Measurements from ENCODE around the gene MLIP.

MLIP gene

DNA sequence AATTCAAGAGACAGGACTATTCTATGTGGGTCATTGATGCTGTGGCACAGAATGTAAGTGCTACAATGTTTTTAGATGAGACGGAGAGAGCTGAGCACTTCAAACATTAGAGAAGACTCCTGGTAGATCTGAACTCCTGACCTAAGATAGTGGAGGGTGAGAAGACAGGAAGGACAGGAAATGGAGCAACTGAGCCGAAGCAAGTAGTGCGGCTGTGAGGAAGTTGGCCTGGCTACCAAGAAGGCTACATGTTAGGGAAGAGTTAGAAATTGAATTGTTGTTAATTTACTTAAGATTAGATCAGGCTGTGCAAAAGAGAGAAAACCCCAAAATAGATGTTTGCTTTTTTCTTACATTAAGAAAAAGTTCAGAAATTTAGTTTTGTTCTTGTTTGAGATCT is 14.4 kb upstream of the MLIP start:
- no peak for DNase-seq (ENCODE audit: low read depth in 2 of 2, low spot score in 1 of 2)

DNA sequence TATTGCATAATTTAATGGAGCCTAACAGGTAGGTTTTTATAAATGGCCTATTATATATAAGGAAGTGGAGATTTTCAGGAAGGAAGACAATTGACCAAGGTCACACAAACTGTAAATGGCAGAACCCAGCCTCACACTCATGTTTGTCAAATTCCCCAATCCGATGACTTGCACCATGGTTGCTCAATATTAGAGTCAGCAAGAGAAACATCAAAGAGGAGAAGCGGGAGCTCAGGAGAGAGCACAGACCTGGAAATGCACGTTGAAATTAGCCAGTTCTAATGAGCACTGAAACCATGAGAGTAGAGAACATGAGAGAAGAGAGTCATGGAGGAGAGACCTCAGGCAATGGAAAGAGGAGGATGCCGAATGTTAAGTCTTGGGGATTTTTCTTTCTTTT is 13.5 kb upstream of the MLIP start:
- DNase-seq (ENCODE audit: low read depth in 2 of 2, low spot score in 1 of 2): no peak

DNA sequence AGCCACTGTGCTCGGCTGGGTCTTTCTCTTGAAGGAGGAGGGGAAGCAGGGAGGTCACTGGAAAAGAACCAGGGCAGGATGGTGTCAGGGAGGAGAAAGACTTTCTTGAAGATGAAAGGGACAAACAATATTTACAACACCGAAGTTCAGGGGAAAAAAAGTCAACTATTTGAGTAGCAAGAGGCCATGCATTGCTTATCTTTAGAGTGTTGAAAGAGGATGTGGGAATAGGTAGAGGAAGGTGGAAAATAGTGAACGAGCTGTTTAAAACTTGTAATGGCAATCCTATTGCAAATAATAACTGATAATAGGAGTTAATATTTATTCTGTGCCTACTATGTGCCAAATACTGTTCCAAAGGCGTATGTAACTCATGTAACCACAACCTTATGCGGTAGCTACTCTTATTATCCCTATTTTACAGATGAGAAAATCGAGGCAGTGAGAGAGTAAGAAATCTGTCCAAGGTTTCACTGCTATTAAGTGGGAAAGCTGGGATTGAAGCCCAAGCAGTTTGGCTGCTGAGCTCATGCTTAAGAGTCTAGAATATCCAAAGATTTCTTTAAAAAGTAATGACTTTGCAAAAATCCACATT is 12.7 kb upstream of the MLIP start:
- no peak for DNase-seq (ENCODE audit: low read depth in 2 of 2, low spot score in 1 of 2)

DNA sequence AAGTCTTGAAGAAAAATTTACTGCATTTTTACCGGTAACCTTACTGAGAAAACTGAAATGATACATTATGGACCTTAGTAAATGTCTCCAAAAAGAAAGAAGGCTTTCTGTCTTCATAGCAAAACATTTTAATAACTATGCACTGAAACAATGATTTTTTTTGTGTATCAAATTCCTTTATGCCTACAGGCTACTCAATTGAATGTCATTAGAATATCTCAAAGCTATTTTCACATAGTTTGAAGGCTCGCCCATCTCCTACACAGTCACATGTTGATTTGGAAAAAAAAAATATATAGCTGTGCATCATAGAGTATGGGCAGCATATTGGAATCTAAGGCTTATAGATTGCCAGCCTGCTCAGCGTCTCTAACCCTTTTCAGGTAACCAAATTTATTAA is 12.0 kb upstream of the MLIP start:
- no peak for DNase-seq (ENCODE audit: low read depth in 2 of 2, low spot score in 1 of 2)

DNA sequence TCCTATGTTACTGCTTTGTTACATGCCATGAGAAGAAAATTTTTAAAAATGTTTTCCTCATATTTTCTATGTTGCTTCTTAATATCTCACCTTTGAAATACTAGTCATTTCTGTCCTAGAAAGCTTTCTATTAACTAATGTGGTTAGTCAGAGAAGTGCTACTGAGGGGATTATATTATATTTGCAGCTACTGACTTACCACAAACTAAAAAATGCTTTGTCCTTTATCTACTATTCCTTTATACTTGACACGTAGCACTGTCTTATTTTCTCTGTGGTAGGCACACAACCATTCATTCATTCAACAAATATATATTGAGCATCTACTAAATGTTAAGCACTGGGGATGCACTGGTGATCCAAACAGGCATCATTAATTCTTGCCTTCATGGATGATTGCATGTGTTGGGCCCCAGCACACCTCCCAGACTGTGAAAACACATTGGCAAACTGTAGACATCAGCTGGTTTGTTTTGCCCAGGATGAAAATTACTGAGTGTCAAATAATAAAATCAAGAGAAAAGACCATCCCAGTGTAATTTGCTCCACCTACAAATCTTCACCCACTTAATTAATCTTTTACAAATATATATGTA is 10.7 kb upstream of the MLIP start:
- no peak for DNase-seq (ENCODE audit: low read depth in 2 of 2, low spot score in 1 of 2)

DNA sequence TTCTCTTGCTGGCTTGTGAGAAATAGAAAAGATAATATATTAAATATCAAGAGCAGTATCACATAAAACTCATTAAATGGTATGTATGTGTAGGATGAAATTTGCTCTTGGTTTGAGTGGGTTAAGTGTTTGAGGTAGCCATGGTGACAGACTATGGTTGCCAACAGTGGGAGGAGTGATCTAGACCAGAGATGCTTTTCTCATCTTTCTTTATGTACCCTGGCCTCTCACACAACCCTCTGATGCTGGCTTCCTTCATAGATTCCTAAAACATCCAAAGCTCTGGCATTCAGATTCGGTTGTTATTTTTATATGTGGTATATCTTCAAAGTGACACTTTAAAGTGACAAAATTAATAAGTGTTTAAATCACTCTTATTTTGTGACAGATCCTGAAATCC is 9.0 kb upstream of the MLIP start:
- no peak for DNase-seq (ENCODE audit: low read depth in 2 of 2, low spot score in 1 of 2)

DNA sequence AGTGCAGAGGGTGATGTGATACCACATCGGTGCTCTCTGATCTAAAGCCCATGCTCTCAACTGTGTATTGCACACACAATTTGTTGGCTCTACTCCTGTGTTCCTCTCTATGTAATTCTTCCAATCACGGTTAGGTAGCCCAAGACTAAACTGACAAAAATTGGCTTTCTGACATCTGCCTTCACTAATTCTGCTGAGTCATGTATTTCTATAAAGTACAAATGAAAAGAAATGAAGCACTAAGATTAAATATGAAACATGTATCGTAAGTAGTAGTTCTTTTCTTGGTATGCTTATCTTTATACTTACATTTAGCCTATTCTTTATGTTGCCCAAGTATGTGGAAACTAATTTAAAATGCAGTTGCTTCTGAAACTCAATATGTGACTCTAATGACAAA is 7.7 kb upstream of the MLIP start:
- DNase-seq (ENCODE audit: low read depth in 2 of 2, low spot score in 1 of 2): no peak

DNA sequence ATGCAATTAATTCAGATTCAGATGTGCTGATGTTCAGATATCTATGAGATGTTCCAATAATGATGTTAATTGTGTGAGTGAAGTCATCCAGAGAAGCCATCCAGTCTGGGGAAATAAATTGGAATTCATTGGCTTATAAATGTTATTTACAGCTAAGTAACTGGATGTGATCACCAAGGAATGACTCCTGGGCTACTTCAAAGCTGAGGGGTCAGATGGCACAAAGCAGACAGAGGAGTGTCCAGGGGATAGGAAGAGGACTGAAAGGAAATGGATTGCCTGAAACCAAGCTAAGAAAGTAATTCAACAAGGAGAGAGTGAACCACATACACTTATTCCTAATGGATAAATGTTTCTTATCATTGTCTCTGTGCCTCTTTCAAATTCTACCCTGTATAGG is 4.5 kb upstream of the MLIP start:
- no peak for DNase-seq (ENCODE audit: low read depth in 2 of 2, low spot score in 1 of 2)

DNA sequence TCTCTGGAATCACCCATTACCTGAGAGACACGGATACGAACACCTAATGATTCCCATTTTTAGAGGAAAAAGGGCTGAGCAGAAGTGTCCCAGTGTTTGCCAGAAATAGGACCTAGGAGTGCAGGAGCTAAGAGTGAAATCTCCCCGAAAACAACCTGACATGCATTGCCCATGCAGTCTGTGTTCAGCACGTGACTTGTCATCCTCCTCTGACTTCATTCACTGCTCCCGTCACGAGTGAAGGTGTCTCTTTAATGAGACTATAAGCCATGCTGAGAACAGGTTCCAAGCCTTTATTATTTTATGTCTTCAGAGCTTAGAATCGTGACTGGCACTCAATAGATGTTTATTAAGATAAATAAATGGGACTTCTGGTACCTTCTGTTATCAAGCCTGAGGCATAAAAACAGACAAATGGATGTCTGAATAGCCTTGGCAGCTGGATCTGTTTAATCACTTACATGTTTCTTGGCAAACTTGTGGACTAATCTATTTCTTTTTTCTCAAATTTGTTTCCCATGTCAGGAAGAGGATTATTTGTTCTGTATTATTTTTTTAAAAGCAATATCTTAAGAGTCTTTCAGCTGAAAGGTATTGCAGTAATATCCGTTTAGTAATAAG is 3.7 kb upstream of the MLIP start:
- DNase-seq (ENCODE audit: low read depth in 2 of 2, low spot score in 1 of 2): no peak

DNA sequence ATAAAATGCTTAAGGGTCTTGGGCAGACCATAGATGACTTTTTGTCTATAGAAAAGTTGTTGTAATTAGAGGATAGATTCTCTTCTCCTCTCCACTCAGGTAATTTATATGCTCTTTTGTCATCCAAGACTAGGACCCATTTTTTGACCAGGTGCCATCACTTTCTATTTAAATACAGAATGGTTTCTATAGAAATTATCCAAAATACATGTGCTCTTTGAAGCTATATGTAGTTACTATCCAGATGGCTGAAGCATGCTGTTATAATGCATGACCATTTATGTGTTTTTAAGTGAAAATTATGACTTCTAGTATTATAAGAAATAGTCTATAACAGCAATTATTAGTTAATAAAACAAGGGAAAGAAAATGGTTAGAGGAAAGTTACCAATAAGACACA is 3.0 kb upstream of the MLIP start:
- DNase-seq (ENCODE audit: low read depth in 2 of 2, low spot score in 1 of 2): no peak

DNA sequence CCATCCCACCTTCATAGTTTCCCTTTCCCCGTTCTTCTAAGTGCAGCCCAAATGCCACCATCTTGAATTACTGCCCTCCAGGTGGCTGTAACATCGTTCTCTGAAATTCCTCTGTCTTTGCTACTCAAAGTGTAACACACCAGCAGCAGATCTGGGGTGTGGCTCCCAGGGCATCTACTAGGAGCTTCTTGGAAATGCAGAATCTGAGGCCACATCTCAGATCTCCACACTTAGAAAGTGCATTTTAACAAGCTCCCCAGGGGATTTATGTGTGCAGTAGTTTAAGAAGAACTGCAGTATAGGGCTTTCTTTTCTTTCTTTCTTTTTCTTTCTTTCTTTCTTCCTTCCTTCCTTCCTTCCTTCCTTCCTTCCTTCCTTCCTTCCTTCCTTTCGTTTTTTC is 1.7 kb upstream of the MLIP start:
- DNase-seq (ENCODE audit: low read depth in 2 of 2, low spot score in 1 of 2): no peak

DNA sequence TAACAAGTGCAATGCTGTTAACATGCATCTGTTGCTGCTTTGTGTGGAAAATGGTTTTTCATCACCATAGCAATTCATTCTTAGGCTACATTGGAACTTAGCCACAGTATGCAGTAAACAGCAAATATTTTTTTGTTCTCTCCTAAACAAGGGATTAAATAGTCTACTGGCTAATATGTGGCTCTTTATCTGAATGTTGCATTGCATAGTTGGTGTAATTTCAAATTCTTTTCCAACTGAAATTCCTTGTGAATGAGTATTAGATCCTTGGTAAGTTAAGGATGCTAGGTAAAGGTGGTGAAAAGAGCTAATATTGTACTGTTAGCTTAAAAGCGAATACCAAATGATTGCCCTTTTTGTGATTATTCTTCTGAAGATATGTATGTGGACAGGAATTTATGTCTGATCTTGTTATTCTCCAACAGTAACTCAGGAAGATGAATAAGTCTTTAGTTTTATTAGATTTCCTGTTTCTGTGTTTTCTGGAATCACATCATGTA is 958 bp downstream of the MLIP start:
- DNase-seq (ENCODE audit: low read depth in 2 of 2, low spot score in 1 of 2): no peak

DNA sequence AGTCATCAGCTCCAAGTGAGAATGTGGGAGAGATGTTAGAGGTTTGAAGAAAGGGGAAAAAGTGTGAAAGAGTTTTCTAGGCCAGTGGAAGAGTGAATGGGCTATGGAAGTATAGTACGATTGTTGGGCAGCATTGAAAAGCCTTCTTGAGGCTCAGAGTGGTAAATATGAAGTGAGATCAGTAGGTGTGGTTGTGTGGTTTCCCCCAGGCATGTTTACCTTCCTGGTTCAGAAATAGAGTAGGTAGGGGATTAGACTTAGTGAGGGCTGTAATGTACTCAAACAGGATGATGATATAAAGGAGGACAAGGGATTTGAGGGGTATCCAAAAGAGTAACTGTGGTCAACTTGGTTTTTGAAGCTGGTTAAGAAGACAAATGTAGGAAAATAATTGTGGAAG is 3.7 kb downstream of the MLIP start:
- DNase-seq (ENCODE audit: low read depth in 2 of 2, low spot score in 1 of 2): no peak

DNA sequence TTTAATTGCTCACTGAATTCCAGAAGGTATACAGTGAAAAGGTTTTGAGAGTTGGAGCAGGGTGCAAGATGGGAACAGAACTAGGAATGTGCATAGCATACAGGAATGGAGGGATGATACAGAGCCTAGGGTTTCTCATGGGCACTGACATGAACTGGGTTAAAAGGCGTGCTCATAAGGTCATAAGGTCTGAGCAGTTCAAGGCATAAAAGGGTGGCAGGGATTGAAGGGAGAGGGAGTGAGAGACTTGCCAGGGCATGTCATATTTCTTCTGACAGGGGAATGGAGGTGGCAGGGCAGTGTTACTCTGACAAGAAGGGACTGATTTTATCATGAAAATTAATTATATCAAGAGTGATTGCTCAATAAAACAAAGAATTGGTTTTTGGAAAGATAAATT is 4.7 kb downstream of the MLIP start:
- no peak for DNase-seq (ENCODE audit: low read depth in 2 of 2, low spot score in 1 of 2)

DNA sequence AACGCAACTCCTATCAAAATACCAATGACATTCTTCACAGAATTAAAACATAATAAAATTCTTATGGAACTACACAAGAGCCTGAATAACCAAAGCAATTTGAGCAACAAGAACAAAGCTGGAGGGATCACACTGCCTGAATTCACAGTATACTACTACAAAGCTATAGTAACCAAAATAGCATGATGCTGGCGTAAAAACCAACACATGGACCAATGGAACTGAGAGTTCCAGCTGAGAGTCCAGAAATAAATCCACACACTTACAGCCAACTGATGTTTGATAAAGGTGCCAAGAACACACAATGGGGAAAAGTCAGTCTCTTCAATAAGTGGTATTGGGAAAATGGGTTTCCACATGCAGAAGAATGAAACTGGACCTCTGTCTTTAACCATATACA is 6.9 kb downstream of the MLIP start:
- no peak for DNase-seq (ENCODE audit: low read depth in 2 of 2, low spot score in 1 of 2)

DNA sequence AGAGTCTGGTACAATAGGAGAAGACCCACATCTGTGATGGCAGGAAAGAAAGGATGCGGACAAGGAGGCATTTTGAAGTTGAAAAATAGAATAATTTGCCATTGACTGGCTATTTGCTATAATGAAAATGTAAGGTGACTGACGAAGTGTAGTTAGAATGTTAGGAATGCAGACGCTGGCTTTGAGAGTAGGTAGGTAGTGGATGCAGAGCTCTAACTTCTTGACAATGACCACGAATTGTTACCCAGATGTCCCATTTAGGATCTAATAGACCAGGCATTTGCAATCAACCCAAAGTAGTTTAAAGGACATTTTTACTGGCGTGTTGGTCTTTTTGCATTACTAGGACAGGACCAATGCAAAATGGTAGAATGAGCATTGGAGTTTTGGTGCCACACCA is 14.2 kb downstream of the MLIP start:
- DNase-seq (ENCODE audit: low read depth in 2 of 2, low spot score in 1 of 2): no peak

DNA sequence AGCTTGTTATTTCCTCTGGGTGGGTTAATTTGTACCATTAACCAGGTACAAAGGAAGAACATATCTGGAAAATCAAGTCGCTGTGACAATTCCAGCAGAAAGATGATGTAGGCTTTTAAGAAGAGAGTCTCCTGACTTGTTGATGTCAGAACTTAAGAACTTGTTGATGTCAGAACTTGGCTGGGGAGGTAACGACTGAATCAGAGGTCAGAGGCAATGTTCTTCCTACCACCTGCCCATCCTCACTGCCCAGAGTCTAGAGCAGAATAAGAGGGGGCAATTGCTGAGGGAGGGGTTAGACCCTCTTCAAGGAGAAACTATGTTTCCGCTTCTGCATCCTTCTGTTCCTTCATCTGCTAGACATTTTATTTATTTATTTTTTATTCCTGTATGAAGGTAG is 18.9 kb downstream of the MLIP start:
- no peak for DNase-seq (ENCODE audit: low read depth in 2 of 2, low spot score in 1 of 2)

DNA sequence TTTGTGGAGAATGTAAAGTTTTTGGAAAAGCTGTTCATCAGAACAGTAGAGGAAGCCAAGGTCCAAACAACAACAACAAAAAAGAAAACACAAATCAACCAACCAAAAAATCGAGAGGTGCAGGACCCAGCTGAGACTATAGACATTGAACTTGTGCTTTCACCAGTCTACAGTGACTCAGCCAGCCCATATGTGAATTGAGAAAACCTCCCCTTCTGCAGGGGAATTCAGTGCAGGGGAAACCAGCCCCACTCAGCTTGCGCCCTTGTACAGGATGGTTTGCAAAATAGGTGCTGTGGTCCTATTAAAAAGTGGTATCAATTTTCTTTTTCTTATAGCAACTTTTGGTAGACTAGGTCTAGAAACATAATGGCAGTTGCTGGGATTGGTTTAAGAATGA is 21.3 kb downstream of the MLIP start:
- no peak for DNase-seq (ENCODE audit: low read depth in 2 of 2, low spot score in 1 of 2)

DNA sequence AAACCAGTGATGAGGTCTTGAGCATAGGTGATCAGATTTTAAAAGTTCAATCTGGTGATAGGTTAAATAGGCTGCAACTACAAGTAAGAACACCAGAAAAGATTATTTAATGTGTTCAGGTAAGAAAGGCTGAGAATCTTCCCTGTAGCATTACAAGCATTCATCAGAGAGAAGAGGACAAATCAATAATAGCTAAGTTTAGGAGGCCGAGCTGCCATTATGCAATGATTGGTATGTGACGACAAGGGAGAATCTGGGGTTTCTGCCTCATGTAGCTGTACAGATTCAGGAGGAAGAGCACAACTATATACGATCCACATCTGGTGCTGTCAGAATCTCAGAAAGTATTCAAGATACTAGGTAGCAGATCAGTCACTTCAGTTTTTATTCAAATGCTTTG is 21.9 kb downstream of the MLIP start:
- no peak for DNase-seq (ENCODE audit: low read depth in 2 of 2, low spot score in 1 of 2)

DNA sequence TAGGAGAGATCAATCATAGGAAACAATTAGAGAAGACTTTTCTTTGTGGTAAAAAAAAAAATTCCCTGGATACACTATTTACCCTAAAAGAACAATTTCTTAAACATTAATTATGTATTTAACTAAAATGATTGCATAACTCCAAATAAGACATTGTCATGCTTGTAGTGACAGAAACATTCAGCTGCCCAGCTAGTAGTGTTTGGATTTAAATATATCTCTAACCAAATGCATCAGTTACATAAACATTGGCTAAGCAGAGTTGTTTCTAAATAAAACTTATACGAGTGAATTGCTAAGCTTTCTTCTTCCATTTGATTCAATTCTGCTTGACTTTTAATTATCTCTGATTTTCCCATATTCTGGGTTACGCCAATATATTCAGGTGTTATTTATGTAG is 23.7 kb downstream of the MLIP start:
- DNase-seq (ENCODE audit: low read depth in 2 of 2, low spot score in 1 of 2): no peak

DNA sequence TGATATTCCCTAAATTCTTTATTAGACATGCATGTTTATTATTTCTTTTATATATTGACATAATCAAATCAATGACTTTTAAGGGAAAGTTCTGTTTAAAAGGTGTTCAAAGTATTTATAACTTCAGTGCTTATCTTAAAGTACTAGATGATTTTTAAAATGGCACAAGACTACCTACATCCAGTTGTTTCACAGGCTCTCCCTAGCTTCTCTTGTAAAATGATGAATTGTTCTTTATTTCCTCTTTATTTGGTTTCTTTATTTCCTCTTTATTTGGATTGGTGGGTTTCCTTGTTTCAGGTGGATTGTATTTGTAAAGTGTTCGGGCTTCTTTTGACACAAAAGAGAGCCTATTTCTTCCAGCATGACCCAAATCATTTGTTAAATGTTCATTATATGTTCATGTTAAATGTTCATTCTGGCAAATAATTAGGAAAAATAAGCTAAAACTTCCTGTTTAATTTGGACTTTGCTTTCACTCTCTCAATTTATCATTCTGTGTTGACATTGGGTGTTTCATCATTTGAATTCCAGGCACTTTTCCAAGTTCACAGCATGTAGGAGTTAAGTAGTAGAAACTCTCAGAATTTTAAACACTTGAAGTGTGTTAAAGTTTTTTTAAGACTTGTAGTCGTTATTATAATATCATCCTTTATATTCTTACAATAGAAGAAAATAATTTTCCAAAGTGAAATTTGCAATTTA is 24.6 kb downstream of the MLIP start:
- DNase-seq (ENCODE audit: low read depth in 2 of 2, low spot score in 1 of 2): no peak

DNA sequence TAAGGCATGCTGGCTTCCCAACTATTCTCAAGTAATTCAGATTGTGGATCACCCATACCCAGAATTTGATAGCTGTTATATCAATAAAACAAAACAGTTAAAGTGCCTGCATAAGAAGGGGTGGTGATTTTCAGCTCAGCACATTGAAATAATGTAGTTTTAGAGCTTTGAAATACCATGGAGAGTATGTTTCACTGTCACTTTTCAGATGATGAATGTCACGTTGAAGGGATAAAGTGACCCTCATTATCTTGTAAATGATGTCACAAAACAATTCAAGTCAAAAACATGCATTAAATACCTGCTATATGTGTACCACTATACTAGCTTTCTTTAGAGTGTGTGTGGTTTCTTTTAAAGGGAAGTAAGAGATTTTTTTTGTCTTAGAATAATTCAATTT is 27.6 kb downstream of the MLIP start:
- DNase-seq (ENCODE audit: low read depth in 2 of 2, low spot score in 1 of 2): no peak

Measured in stimulated activated CD8-positive, alpha-beta memory T cell treated with anti-CD3 and anti-CD28 coated beads, Interleukin-4, amount 100 ng/mL, for 1 hour (primary cell).